ENCODE measurements around the gene PRKCQ.

DNA sequence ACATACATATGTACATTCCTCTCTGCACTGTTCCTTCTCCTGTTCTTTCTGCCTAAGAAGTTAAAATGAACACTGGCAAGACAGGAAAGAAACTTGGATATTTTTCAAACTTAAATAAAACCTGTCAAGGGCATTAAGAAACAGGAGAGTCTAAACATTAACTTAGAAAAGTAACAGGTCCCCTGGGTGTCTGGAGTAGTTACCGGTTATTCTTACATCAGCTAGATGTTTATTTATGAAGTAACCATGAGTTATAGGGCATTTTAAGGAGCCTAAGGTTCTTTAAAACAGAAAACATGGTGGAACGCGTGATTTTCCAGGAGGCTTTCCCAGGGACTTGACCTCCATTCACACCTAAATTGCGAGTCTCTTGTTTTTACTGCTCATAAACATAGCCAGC, 148.2 kb downstream of the PRKCQ start:
- TF ChIP-seq POLR2A (IDR thresholded peaks at IDR 0.05; ENCODE audit: low read length) (no peak), GATA1 (IDR thresholded peaks at IDR 0.05; ENCODE audit: low read depth, low read length) (no peak)

Measured in erythroblast (primary cell).